ENCODE results near the gene SPAAR.
"Not testable (repeated sequence)": the region's sequence is repeated elsewhere in the genome, so short reads cannot be mapped to it uniquely, and the experiment has no call there.

Gene SPAAR

DNA sequence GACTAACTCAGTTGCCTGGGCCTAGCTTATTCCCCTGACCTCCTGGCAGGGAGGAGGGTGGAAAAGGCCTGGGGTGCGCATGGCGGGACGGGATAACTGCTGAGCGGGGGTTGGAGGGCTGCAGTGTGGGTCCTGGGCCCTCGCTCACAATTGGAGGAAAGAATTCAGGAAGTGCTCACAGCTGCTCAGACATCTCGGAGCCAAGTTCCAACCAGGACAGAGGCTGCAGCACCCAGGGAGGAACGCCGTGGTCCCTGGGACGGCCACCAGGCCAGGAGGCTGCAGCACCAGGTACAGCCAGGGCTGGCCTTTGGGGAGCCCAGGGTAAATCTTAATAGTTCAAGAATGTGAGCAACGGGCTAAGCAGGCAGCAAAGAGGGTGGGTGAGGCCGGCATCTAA is at the start of gene SPAAR:
TSS of gene SPAAR (plus strand) at position 217 of the 400 bp plus-strand sequence. CDS start 974 bp downstream, outside the sequence.
- DNase-seq, result no peak

- DNase-seq, result no peak
Measured at GRCh38 chr9:35859990-35860339, 49.3 kb upstream of the SPAAR start.

- no peak for DNase-seq
Measured at GRCh38 chr9:35861161-35861897, 48.0 kb upstream of the SPAAR start.

DNA sequence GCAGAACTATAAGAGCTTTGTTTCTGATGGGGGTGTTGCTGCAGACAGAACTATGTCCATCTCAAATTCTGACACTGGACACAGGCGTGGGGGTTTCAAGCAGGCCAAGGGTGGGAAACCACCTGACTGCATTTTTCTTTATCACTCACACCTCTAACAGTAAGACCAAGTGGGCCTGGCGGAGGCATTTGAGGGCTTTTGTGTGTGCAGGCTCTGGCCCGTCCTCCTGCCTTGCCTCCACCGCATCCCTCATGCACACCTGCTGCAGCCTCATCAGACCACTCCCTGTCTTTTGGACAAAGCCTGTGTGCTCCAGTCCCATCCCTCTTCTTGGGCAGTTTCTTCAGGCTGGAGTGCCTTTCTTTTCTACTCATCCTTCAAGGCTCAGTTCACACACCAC is 47.0 kb upstream of the SPAAR start:
- no peak for DNase-seq

- DNase-seq, result no peak
Measured at GRCh38 chr9:35863583-35863982, 45.7 kb upstream of the SPAAR start.

DNA sequence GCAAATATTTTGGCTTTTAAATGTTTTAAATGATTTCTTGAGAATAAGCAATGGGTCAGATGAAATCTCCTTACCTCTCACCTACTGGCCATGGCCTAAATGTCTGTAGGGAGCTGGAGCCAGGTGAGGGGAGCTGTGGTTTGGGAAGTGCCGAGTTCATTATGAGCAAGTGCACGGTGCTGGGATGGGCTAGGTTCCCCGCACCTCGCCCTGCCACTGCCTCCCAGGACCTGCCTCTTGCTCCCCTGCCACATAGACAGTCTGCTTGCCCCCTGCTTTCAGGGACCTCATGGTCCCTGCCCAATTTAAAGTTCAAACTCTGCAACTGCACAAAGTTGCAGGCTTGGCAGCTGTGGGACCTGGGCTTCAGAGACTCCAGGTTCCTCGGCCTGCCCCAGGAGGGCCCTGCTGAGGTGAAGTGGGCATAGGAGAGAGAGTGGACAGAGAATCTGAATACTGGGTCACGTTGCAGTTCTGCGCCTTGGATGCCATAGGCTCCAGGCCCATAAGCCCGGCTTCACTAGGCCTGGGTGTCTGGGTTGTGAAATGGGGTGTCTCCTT is 44.5 kb upstream of the SPAAR start:
- DNase-seq, result no peak

GRCh38 chr9:35867538-35867937 is 41.8 kb upstream of the SPAAR start:
- DNase-seq, result no peak

DNA sequence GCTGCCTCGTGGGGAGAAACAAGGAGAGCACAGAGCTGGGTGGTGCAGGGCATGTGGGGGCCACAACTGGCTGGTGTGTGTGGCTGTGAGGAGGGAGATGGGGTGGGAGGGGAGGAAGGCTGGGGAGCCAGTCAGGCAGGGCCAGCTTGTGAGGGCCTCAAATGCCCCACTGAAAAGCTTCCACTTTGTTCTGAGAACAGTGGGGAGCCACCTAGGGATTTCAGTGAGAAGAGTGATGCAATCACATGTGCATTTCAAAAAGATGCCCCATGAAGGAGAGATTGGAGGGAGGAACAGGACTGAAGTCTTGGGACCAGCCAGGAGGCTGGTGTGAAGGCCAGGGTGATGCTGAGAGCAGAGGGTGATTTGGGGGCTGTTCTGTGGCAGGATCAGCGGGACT is 40.4 kb upstream of the SPAAR start:
- no peak for DNase-seq

DNA sequence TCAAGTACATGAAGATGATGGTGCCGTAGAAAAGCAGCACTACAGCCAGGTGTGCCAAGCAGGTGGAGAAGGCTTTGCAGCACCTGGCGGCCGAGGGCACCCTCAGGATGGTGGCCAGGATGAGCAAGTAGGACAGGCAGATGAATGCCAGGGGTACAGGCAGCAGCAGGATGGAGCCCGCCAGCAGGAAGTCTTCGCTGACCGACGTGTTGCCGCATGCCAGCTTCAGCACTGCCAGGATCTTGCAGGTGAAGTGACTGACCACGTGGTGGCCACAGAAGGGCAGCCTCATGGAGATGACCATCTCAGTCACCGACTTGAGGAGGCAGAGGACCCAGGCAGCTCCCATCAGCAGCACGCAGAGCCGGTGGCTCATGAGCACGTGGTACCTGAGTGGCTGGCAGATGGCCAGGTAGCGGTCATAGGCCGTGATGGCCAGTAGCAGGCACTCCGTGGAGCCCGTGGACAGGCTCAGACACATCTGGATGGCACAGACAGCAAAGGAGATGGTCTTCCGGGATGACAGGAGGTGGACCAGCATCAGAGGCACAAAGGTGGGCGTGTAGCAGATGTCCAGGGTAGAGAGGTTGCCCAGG is 39.6 kb upstream of the SPAAR start:
- no peak for DNase-seq

GRCh38 chr9:35870351-35870923 is 38.9 kb upstream of the SPAAR start, which contains the start of gene OR13J1:
Gene OR13J1 (minus strand): TSS chr9:35870401. CDS start chr9:35870401, 0 bp downstream.
- DNase-seq, result no peak

DNA sequence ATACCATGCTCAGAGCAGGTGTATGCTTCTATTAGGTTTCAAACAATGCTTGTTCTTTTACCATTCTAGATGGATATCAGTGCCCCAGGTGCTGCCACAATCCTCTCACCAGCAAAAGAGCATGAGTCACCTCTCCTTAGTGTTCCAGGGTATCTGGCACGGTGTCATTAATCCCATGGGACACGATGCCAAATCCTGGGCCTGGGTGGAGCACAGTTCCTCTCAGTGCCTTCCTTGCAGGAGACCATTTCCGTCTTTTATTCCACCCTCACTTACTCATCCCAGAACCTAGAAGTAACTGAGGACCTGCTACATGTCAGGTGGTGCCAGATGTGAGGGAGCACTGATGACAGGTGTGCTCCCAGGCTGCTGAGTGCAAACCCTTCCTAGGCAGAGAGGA is 37.7 kb upstream of the SPAAR start:
- DNase-seq, result no peak

GRCh38 chr9:35872505-35872904 is 36.8 kb upstream of the SPAAR start:
- no peak for DNase-seq

DNA sequence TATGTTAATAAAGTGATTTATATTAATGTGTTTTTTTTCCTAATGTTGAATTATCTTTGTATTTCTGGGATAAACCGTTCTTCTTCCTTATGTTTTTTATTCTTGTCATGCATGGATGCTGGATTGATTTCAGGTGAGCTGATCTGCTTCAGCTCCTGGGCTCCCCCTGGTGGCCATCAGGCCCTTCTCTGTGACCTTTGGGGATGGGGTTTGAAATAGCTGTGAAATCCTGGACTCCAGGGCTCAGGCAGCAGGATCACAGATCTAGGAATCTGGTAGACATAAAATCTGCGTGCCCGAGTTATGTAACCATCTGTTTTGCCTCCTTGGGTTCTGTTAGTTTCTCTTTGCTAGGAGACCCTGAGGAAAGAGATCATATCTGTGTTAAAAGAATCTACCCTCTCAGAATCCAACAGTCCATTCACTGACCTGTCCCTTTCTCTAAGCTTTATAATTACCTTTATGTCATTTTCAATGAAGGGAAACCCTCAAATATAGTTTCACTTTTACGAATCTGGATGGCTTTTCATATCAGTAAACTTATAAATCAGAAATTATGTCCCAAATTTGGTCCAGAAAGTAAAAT is 26.9 kb upstream of the SPAAR start:
- DNase-seq, result peak; percentile 74

DNA sequence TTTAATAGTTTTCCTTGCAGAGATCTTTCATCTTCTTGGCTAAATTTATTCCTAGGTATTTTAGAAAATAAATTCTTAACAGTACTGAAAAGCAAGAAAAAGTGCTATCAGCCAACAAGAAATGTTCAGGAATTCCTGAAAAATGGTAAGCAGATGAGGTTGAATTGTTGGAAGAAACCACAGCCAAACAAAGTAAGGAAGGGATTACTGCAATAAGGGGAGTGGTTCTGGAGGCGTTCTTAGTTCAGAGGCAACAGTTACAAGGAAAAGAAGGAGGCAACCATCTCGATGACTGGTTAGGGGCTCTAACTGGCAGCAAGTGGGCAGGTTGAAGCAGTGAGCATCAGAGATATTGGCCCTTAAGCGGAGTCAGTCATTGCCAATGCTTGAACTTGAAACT is 26.3 kb upstream of the SPAAR start:
- DNase-seq, result no peak

GRCh38 chr9:35884908-35885307 is 24.4 kb upstream of the SPAAR start:
- DNase-seq, result not testable (repeated sequence)

GRCh38 chr9:35891646-35892045 is 17.6 kb upstream of the SPAAR start:
- peak; percentile 17 for DNase-seq

DNA sequence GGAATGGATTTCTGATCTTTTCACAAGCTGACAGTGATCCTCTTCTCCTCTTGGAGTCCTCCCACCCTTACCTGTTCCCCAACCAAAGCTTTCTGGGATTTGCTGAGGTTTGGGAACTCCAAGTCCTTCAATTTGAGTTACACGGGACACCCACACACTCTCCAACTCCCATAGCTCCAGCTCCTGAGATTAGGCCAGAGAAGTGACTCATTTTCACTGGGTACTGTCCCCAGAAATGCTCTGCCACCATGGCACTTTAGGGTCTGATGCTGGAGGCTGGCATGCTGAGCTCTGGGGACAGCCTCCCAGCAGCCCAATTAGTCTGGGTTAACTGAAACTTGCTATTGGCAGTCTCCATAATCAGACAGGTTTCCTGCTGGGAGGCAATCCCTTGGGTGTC is 17.2 kb upstream of the SPAAR start:
- DNase-seq, result no peak

DNA sequence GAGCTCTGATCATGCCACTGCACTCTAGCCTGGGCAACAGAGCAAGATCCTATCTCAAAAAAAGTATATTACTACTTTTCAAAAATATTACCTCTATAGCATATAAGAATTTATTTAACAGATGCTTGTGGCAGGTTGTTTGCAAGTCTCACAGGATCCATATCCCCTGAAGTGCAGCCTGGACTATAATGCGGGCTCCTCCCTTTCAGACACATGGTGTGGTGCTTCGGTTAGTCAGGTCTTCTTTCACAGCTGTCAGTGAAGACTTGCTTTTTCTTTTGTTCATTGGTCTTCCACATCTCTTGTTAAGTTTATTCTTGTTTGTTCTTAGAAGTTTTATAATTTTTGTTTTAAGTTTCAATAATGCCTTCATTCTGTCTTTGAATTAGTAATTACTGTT is 12.7 kb upstream of the SPAAR start:
- no peak for DNase-seq

GRCh38 chr9:35897376-35898099 is 11.8 kb upstream of the SPAAR start:
- not testable (repeated sequence) for DNase-seq

DNA sequence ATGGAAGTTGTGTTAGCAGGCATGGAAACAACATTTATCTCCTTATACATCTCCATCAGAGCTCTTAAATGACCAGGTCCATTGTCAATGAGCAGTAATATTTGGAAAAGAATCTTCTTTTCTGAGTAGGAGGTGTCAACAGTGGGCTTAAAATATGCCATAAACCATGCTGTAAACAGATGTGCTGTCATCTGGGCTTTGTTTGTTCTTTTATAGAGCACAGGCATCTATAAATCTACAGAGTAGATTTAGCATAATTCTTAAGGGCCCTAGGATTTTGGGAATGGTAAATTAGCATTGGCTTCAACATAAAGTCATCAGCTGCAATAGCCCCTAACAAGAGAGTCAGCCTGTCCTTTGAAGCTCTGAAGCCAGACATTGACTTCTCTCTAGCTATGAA is 11.0 kb upstream of the SPAAR start:
- no peak for DNase-seq

DNA sequence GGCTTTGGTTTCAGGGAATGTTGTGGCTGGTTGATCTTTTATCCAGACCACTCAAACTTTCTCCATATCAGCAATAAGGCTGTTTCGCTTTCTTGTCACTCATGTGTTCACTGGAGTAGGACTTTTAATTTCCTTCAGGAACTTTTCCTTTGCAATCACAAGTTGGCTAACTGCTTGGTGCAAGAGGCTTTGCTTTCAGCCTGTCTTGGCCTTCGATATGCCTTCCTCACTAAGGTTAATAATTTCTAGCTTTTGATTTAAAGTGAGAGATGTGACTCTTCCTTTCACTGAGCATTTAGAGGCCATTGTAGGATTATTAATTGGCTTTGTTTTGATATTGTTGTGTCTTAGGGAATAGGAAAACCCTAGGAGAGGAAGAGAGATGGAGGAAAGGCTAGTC is 10.3 kb upstream of the SPAAR start:
- DNase-seq, result no peak

DNA sequence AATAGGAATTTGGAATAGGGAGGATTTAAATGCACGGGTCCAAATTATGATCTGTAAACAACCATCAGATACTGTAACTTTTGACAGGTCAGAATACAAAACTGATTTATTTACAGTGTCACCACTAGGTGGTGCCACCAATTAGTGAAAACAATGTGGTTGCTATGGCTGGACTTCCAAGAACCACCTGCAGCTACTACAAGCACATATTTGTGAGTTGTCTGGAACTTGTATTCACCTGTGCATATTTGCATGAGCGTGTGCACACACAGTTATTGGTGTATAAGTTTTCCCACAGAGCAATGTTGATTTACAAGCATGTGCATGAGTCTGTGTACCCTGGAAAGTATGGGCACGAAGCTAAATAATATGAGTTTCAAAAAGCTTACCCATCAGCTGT is 6.2 kb upstream of the SPAAR start:
- DNase-seq, result peak; percentile 74

GRCh38 chr9:35904338-35904737 is 5.0 kb upstream of the SPAAR start:
- DNase-seq, result no peak
